H1 (cell line): ENCODE measurements around the gene CEP57L1. TPM values are rescaled to one million over a fixed set of nuclear protein-coding genes. Genes with fewer than 3 reads are reported as not detected.

Experiments
- CTCF ChIA-PET: fragments of 300-600 bp; sonication (Branson Sonifier 250); formaldehyde crosslinking; loops from one replicate; lab custom pipeline; 2021; ENCODE audit not compliant: partially characterized antibody; lab: Charles Lee
- POLR2A ChIA-PET: fragments of 300-600 bp; sonication (Branson Sonifier 250); formaldehyde crosslinking; loops from one replicate; lab custom pipeline; 2021; ENCODE audit warnings: inconsistent platforms; ENCODE audit not compliant: partially characterized antibody; lab: Charles Lee
- DNase-seq, 2 experiments: peaks; one replicate each; pipeline versions ENCODE4 v3.0.0 to v3.0.0-alpha.2; 2010 to 2022; ENCODE audit warnings: low spot score in 2 of 2, low read depth in 1 of 2, mixed read lengths in 1 of 2
- FAIRE-seq: peaks from 2 replicates; lab custom pipeline; 2011; peaks lifted over from hg19 to GRCh38; lab: Jason Lieb, UNC
- H2AFZ ChIP-seq: 2 replicates; pipeline ENCODE4 v1.8.1; 2012; ENCODE audit warnings: low read length, inconsistent platforms
- H2AK5ac ChIP-seq: 2 replicates; pipeline ENCODE4 v1.6.1; 2013; ENCODE audit warnings: low read depth, low read length
- H2BK120ac ChIP-seq: replicated peaks from 2 replicates; pipeline ENCODE3; 2013; ENCODE audit warnings: low read depth, low read length, inconsistent platforms
- H2BK12ac ChIP-seq: 2 replicates; pipeline ENCODE4 v1.6.1; 2013; ENCODE audit warnings: low read depth, low read length
- H2BK15ac ChIP-seq: 2 replicates; pipeline ENCODE4 v1.6.1; 2013; ENCODE audit warnings: low read length
- H2BK20ac ChIP-seq: 2 replicates; pipeline ENCODE4 v1.6.1; 2013; ENCODE audit warnings: low read length
- H2BK5ac ChIP-seq: 2 replicates; pipeline ENCODE4 v1.6.1; 2013; ENCODE audit warnings: low read depth, low read length
- H3K14ac ChIP-seq: 2 replicates; pipeline ENCODE4 v1.6.1; 2013; ENCODE audit warnings: inconsistent platforms; ENCODE audit not compliant: insufficient read length
- H3K18ac ChIP-seq: 2 replicates; pipeline ENCODE4 v1.6.1; 2013; ENCODE audit warnings: low read length; ENCODE audit errors: extremely low read depth
- H3K23ac ChIP-seq: 2 replicates; pipeline ENCODE4 v1.6.1; 2013; ENCODE audit warnings: inconsistent platforms; ENCODE audit not compliant: insufficient read length
- H3K23me2 ChIP-seq: 2 replicates; pipeline ENCODE4 v1.6.1; 2013; ENCODE audit warnings: low read depth, low read length
- H3K27ac ChIP-seq: 2 replicates; pipeline ENCODE4 v1.6.1; 2011; ENCODE audit warnings: low read depth, low read length, inconsistent platforms
- H3K27me3 ChIP-seq, 4 experiments: replicated peaks in 1 of 4; 1 replicate in 1 of 4; 2 replicates in 3 of 4; pipeline versions ENCODE4 v1.6.1 to v1.8.1; 2011 to 2013; ENCODE audit warnings: low read length in 3 of 4, mild to moderate bottlenecking in 3 of 4, inconsistent platforms in 2 of 4, mixed read lengths in 2 of 4, moderate library complexity in 1 of 4; ENCODE audit not compliant: control insufficient read depth in 3 of 4, insufficient read depth in 3 of 4; ENCODE audit errors: extremely low read depth in 1 of 4
- H3K36me3 ChIP-seq, 4 experiments: 2 replicates each; pipeline versions ENCODE4 v1.6.1 to v1.8.1; 2011 to 2013; ENCODE audit warnings: mild to moderate bottlenecking in 4 of 4, low read length in 3 of 4, moderate library complexity in 2 of 4, control low read depth in 1 of 4, inconsistent platforms in 1 of 4; ENCODE audit not compliant: insufficient read depth in 4 of 4, control insufficient read depth in 2 of 4
- H3K4ac ChIP-seq: replicated peaks from 2 replicates; pipeline ENCODE3; 2013; ENCODE audit warnings: low read length, low read depth, mixed read lengths, inconsistent platforms; ENCODE audit not compliant: insufficient read length
- H3K4me1 ChIP-seq, 4 experiments: replicated peaks in 1 of 4; 1 replicate in 1 of 4; 2 replicates in 3 of 4; pipeline versions ENCODE4 v1.6.1 to v1.8.1; 2011 to 2013; ENCODE audit warnings: low read length in 3 of 4, inconsistent platforms in 2 of 4, mixed read lengths in 1 of 4; ENCODE audit not compliant: insufficient read depth in 4 of 4, control insufficient read depth in 3 of 4
- H3K4me2 ChIP-seq, 2 experiments: 2 replicates each; pipeline versions ENCODE4 v1.6.1 to v1.8.1; 2011 to 2013; ENCODE audit warnings: low read depth in 2 of 2, low read length in 2 of 2, control low read depth in 1 of 2, inconsistent platforms in 1 of 2, mild to moderate bottlenecking in 1 of 2; ENCODE audit not compliant: insufficient read depth in 1 of 2
- H3K4me3 ChIP-seq, 4 experiments: fragments of 200-600, 300-600 bp in 1 of 4; sonication (generic), shearing (Covaris generic), sonication (Bioruptor Twin) in 1 of 4; 2 replicates each; pipeline versions ENCODE4 v1.5.1 to v1.8.1; 2011 to 2016; ENCODE audit warnings: low read length in 4 of 4, low read depth in 3 of 4, control low read depth in 2 of 4, inconsistent platforms in 2 of 4, mild to moderate bottlenecking in 2 of 4, mixed read lengths in 1 of 4, moderate library complexity in 1 of 4; ENCODE audit not compliant: insufficient read depth in 2 of 4; ENCODE audit errors: extremely low read depth in 1 of 4
- H3K56ac ChIP-seq: replicated peaks from 2 replicates; pipeline ENCODE3; 2013; ENCODE audit warnings: low read depth, mild to moderate bottlenecking, mixed read lengths, low read length, inconsistent platforms; ENCODE audit not compliant: insufficient read length
- H3K79me1 ChIP-seq: 2 replicates; pipeline ENCODE4 v1.6.1; 2013; ENCODE audit warnings: low read depth, low read length, control low read depth
- H3K79me2 ChIP-seq, 2 experiments: 2 replicates each; pipeline versions ENCODE4 v1.6.1 to v1.8.1; 2012 to 2013; ENCODE audit warnings: low read length in 2 of 2, mild to moderate bottlenecking in 2 of 2, inconsistent platforms in 1 of 2; ENCODE audit not compliant: insufficient read depth in 2 of 2, control insufficient read depth in 1 of 2
- H3K9ac ChIP-seq, 4 experiments: replicated peaks in 1 of 4; 1 replicate in 1 of 4; 2 replicates in 3 of 4; pipeline versions ENCODE4 v1.6.1 to v1.8.1; 2011 to 2013; ENCODE audit warnings: low read depth in 3 of 4, low read length in 3 of 4, control low read depth in 2 of 4, mild to moderate bottlenecking in 2 of 4, moderate library complexity in 2 of 4, inconsistent platforms in 1 of 4; ENCODE audit errors: extremely low read depth in 1 of 4
- H3K9me3 ChIP-seq, 2 experiments: 2 replicates each; pipeline versions ENCODE4 v1.6.1 to v1.8.1; 2012 to 2013; ENCODE audit warnings: mild to moderate bottlenecking in 2 of 2, moderate library complexity in 2 of 2, control low read depth in 1 of 2, inconsistent platforms in 1 of 2, low read depth in 1 of 2, low read length in 1 of 2, mixed read lengths in 1 of 2; ENCODE audit not compliant: insufficient read depth in 2 of 2
- H4K20me1 ChIP-seq, 2 experiments: replicated peaks in 1 of 2; 2 replicates each; pipeline versions ENCODE3 to v1.8.1; 2011 to 2013; ENCODE audit warnings: inconsistent platforms in 2 of 2, low read length in 2 of 2, mild to moderate bottlenecking in 1 of 2; ENCODE audit not compliant: insufficient read depth in 2 of 2, control insufficient read depth in 1 of 2
- H4K5ac ChIP-seq: 2 replicates; pipeline ENCODE4 v1.6.1; 2013; ENCODE audit warnings: low read length, low read depth, mixed read lengths, inconsistent platforms; ENCODE audit not compliant: insufficient read length
- H4K8ac ChIP-seq: 2 replicates; pipeline ENCODE4 v1.8.0; 2013; ENCODE audit warnings: mild to moderate bottlenecking, moderate library complexity, low read length, inconsistent platforms; ENCODE audit not compliant: insufficient read depth; ENCODE audit errors: extremely low read depth
- H4K91ac ChIP-seq: replicated peaks from 2 replicates; pipeline ENCODE3; 2013; ENCODE audit warnings: low read length, mixed read lengths, inconsistent platforms; ENCODE audit not compliant: insufficient read length
- ASH2L ChIP-seq: fragments of 200-600, 300-600 bp; sonication (generic); IDR thresholded peaks from one replicate; pipeline ENCODE4 v1.7.1; 2017; ENCODE audit warnings: low read length
- PHF8 ChIP-seq: fragments of 200-600 bp; sonication (generic); conservative IDR thresholded peaks from 2 replicates; pipeline ENCODE4 v1.7.1; 2012; ENCODE audit warnings: low read depth, mild to moderate bottlenecking, inconsistent platforms, low read length, moderate library complexity
- SP2 ChIP-seq: IDR thresholded peaks from 2 replicates; pipeline ENCODE4 v1.6.1; 2012; ENCODE audit warnings: mild to moderate bottlenecking, low read length, inconsistent platforms
- WGBS, 2 experiments: shearing (Covaris generic) in 1 of 2; methylation state at CpG; one replicate each; pipeline versions ENCODE4 v1.1.6 to v1.1.7; 2013 to 2015; ENCODE audit warnings: low lambda C conversion rate in 2 of 2, mixed read lengths in 2 of 2, inconsistent platforms in 1 of 2, low coverage in 1 of 2, missing lambda C conversion rate in 1 of 2; ENCODE audit not compliant: insufficient replicate concordance in 2 of 2, insufficient coverage in 1 of 2, insufficient read length in 1 of 2; ENCODE audit errors: extremely low coverage in 1 of 2, missing lambda C conversion rate in 1 of 2; 5-methylcytosine and 5-hydroxymethylcytosine counted together
- polyA plus RNA-seq, 7 experiments: library from polyadenylated mRNA; depleted of rRNA in 3 of 7; stranded (reverse) in 5 of 7; unstranded in 2 of 7; fragments of >200 nt in 5 of 7; fragments of 200-250 nt in 2 of 7; gene quantifications; 1 replicate in 5 of 7; 2 replicates in 1 of 7; 4 replicates in 1 of 7; pipeline versions ENCODE4 v1.2.1 to v1.2.3, GENCODE V29; 2011 to 2013; ENCODE audit warnings: missing spikeins in 2 of 7, mixed read lengths in 2 of 7
- total RNA-seq: library from RNA; stranded (reverse); fragmentation: NEBNext Ultra II Directional; extraction: Animal tissue kit (Norgen Biotek cat#: 25700); gene quantifications from 2 replicates; pipeline ENCODE4 v1.2.1, GENCODE V29; 2021

The CEP57L1 gene
- total and polyA plus RNA-seq, 2 of the 8 experiments (the other 6 are each of a cell fraction or from before 2014, with no cell fraction given): 3.6 to 11.5 TPM

DNA sequence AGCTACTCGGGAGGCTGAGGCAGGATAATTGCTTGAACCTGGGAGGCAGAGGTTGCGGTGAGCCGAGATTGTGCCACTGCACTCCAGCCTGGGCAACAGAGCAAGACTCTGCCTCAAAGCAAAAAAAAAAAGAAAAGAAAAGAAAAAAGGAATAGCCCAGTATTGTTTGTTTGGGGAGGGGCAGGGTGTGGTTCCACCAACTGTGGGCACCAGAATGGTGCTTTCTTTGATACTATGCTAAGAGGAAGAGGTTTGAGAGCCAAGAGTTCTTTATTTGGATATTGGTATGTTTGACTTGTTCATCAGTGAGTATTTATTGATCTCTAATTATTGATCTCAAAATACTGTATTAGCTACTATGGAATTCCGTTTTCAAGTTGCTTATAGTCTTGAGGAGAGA lies 72.3 kb downstream of the CEP57L1 start:
- H3K36me3 ChIP-seq: no peaks in the 10 kb centered on the region
- H3K56ac ChIP-seq: no peak overlapping the region
- no peak overlapping the region for H3K23ac ChIP-seq
- no peak overlapping the region for H3K4me2 ChIP-seq
- H2BK120ac ChIP-seq: no peak overlapping the region
- no peak overlapping the region for H2BK5ac ChIP-seq
- H3K4ac ChIP-seq: no peak overlapping the region
- no peak overlapping the region for H2AFZ ChIP-seq
- WGBS, 2 experiments: 92% methylated on average over 3 of the region's 4 CpGs; no CpG with 5 or more reads in 1 of the 2 experiments
- no peak overlapping the region for H2AK5ac ChIP-seq
- no peak overlapping the region for H3K9ac ChIP-seq
- FAIRE-seq: no peak
- H4K5ac ChIP-seq: no peak overlapping the region
- H2BK20ac ChIP-seq: no peak overlapping the region
- no peak overlapping the region for H3K27ac ChIP-seq
- ChIA-PET POLR2A (no interaction called here), CTCF (no interaction called here)
- H2BK12ac ChIP-seq: no peak overlapping the region
- no peaks in the 10 kb centered on the region for H3K9me3 ChIP-seq
- DNase-seq: no peak
- H3K79me1 ChIP-seq: no peaks in the 10 kb centered on the region
- H4K8ac ChIP-seq: no peak overlapping the region
- no peaks in the 10 kb centered on the region for H3K79me2 ChIP-seq
- no peaks in the 10 kb centered on the region for H3K27me3 ChIP-seq
- no peak overlapping the region for H2BK15ac ChIP-seq
- H3K14ac ChIP-seq: no peak overlapping the region
- H3K18ac ChIP-seq: no peak overlapping the region
- no peaks in the 10 kb centered on the region for H3K23me2 ChIP-seq
- H3K4me3 ChIP-seq: no peak overlapping the region
- no peaks in the 10 kb centered on the region for H4K20me1 ChIP-seq
- TF ChIP-seq ASH2L: no peak
- TF ChIP-seq SP2: no peak
- no peak for TF ChIP-seq PHF8
- H3K4me1 ChIP-seq: no peaks in the 10 kb centered on the region
- no peak overlapping the region for H4K91ac ChIP-seq
